GM18519 (cell line): ENCODE measurements around the gene EXOC6.

Source experiments
- ATAC-seq: cut with Tn5 transposase; IDR thresholded peaks from one replicate; pipeline ENCODE4 v1.9.1; 2021; ENCODE audit warnings: mild to moderate bottlenecking, moderate library complexity; ENCODE audit not compliant: unreplicated experiment, low FRiP score

EXOC6 gene

GRCh38 chr10:92997620-92998019 lies 149.3 kb downstream of the EXOC6 start:
- no peak for ATAC-seq

DNA sequence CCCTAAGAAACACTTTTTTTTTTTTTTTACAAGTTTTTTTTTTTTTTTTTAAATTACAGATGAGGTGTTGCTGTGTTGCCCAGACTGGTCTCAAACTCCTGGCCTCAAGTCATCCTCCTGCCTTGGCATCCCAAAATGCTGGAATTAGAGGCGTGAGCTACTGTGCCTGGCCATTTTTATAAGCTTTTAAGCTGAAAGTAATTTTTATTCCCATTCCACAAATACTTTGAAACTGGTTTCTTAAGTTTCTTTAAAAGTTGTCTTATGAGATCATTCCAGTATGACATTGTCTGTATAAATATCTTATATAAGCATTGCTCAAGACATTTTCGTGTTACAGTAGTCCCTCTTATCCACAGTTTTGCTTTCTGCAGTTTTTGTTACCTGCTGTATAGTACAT lies 150.9 kb downstream of the EXOC6 start:
- ATAC-seq: no peak

DNA sequence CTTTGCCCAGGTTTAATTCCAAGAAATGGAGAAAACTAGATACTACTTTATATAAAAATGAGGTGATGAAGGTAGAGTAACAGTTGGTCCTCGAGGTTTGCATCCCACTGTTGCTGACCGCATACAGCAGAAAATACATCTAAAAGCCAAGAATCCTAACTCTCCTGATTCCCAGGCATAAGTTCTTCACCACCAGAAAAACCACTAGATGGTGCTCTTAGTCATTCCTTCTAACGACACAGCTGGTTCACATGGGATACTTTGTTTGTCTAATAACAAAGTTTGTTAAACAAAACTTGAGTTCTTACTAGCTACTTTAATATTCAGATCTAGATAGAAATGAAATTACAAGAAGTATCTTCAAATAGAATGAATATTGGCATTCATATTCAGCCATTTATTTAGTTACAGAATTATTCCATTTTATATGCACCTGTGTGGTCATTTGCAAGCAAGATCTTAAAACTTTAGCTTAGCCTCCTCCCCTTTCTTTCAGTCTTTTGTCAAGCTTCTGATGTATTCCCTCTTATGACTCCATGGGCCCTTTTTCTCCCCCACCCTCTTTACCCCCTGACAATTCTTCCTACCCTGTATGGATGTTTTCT lies 158.2 kb downstream of the EXOC6 start:
- no peak for ATAC-seq

- no peak for ATAC-seq
Measured at GRCh38 chr10:93015722-93016121, 167.4 kb downstream of the EXOC6 start.

DNA sequence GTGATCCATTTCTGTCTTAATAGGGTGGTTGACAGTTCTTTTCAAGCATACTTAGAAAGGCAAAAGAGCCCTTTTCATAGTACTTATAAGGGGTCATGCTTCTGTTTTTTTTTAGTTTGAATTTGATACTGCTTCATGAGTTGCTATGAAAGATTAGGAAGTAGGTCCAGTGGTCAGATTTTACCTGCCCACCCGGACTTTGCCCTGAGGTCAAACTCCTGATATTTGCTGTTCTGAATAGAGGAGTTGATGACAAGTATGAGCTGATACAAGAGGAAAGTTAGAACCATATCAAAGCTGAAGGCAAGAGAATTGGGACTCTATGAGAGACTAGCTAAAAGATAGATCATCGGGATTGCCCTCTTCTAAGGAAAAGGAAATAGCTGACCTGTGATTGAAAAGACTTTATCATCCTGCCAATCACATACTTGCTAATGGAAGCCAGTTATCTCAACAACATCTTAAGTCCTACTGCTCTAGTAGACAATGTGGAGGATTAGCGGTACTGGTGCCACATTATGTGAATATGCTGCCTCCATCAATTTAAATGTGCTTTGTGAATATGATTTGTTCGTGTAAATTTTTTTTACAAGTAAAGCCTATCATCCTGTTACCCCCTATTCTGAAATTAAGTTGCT lies 174.8 kb downstream of the EXOC6 start:
- ATAC-seq: no peak

DNA sequence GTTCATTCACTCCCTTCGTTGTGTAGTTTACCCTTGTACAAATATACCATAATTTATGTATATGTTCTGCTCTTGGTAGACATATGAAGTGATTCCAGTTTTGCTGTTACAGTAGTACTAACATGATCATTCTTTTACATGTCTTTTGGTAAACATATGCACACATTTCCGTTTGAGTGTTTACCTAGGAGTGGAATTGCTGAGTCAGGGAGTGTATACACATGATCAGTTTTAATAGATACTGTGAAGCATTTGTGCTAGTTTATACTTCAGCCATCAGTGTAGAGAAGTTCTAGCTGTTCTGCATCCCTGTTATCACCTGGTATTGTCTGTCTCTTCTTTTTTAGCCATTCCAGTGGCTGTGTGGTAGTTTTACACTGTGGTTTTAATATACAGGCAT lies 177.8 kb downstream of the EXOC6 start:
- ATAC-seq: no peak

GRCh38 chr10:93027508-93027907 lies 179.2 kb downstream of the EXOC6 start:
- ATAC-seq: no peak

DNA sequence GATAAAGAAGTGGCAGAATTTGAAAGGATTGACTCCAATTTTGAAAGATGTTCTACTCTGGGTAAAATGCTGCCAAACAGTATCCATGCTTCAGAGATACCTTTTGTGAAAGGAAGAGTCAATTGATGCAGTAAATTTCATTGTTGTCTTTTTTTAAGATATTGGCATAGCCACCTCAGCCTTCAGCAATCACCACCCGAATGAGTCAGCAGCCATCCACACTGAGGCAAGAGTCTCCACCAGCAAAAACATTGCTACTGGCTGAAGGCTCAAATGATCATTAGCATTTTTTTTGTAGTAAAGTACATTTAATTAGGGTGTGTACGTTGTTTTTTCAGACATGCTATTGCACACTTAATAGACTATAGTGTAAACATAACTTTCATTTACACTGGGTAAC lies 180.6 kb downstream of the EXOC6 start:
- ATAC-seq: no peak

GRCh38 chr10:93030409-93030808 lies 182.1 kb downstream of the EXOC6 start:
- no peak for ATAC-seq

- ATAC-seq: no peak
Measured at GRCh38 chr10:93032105-93032808, 183.9 kb downstream of the EXOC6 start.

DNA sequence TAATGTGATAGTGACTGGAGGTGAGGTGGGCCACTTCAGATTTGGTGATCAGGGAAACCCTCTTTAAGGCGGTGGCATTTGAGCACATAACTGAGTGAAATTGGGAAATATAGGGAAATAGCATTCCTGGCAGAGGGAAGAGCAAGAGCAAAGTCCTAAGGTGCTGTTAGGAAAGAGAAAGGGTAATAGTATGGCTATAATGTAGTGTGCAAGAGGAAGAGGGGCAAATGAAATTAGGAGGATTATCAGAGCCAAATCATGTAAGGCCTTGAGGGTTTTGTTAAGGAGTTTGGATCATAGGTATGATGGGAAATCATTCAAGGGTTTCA lies 184.5 kb downstream of the EXOC6 start:
- ATAC-seq: no peak

DNA sequence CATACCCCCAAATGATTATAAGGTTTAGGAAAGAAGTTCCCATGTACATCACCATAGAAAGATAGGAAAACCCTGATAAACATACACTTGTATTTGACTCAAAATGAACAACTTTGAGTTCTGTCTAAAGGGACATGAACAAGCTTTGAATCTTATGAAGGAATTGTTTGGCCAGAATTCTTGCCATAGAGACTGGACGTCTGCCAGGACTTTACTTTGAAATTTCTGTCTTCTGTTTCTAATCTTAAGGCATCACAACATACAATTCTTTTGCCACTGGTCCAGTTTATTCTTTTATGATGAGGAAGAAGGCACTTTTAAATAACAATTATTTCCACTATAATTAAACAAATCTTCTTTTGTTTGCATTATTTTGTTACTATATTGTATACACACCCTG lies 186.1 kb downstream of the EXOC6 start:
- no peak for ATAC-seq

DNA sequence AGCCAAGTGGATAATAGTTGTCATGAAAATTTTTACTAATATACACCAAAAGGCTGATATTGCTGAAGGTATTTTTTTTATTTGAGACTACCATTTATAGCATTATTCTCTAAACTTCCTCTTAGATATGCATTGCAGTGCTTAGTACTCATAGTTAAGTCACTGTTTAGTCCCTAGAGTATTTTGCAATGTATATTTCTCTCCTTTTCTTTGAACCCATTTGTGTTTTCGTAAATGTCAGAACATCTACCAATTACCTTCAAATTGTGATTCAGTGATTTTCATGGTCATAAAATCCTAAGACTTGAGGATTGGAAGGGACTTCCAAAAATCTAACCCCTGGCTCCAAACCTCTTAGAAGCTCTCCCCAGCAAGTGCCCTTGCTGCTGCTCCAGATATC lies 190.8 kb downstream of the EXOC6 start:
- ATAC-seq: no peak

GRCh38 chr10:93039721-93040120 lies 191.4 kb downstream of the EXOC6 start:
- no peak for ATAC-seq

GRCh38 chr10:93054486-93054885 lies 206.2 kb downstream of the EXOC6 start:
- ATAC-seq: no peak

- no peak for ATAC-seq
Measured at GRCh38 chr10:93058139-93058538, 209.8 kb downstream of the EXOC6 start.

DNA sequence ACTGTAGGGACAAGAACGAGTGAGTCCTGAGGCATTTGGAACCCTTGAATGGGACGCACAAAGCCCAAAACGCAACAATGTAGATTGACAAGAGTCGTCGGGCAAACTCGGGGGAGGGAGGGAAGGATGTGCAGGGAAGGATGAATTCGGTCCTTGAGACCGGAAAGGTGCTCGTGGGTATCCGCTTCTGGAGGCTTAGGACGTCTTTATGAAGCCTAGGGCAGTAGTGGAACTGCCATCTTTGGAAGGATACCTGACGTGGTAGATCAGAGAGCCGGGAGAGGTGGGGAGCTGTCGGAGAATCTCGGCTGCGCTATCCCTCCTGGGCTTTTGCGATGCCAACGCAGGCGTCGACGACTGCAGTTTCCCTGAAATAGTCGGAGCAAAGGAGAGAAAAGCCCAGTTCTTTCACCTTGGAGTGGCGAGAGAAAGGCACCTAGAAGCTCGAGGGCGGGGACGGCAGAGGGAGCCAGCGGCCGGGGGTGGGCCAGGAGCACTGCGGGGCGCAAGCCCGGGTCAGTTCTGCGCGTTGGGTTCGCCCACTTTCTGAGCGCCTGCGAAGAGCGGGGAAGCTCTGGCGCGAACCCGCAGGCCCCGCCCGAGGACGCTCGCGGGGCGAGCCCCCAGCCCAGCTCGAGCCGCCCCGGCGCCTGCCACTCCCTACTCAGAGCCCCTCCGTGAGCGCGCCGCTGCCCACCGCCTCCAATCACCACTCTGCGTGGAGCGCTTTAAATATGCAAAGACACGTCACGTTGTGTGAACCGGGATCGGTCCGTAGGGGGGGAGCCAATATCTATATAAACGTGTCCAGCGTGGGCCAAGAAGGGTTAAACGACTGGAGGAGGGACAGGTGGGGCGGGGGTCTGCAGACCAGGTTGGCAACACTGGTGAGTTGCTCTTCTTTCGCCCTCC lies 211.9 kb downstream of the EXOC6 start, which contains the start of gene CYP26C1:
CYP26C1 (plus strand) TSS at position 824 of the 912 bp plus-strand sequence. CDS start 466 bp downstream, outside the sequence.
- ATAC-seq: no peak

- no peak for ATAC-seq
Measured at GRCh38 chr10:93060887-93061593, 212.7 kb downstream of the EXOC6 start.

DNA sequence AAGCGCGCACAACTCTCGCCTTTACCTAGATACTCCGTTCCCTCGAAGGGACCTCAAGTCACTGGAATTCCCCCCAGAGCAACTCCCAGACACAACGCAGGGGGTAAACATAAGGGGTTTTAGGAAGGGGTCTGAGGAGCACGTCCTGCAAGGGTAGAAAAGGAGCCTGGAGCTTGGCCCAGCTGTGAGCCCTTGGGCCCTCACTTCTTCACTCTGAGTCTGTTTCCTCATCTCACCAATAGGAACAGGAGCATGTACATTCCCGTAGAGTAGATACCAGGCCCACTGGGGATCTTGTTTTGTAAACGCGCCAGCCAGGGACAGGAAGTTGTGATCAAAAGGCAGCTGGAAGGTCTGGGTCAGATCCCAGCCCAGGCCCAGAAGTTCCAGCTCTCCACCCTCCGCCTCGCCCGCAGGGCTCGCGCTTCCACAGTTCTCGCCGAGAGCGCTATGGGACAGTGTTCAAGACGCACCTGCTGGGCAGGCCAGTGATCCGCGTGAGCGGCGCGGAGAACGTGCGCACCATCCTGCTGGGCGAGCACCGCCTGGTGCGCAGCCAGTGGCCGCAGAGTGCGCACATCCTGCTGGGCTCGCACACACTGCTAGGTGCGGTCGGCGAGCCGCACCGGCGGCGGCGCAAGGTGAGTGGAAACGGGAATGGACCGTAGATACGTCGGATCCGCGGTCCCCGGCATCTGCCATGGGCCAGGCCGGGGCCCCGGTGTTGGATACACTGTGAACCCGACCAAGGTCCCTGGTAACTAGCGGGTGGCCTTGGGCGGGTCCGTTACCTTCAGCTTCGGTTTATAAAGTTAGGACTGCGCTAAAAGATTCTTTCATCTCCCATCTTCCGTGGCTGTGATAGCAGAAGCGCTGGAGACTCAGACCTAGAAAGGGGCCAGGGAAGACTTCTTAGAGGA lies 213.5 kb downstream of the EXOC6 start:
- ATAC-seq: no peak
